ENCODE results near the gene DTWD2. TPM values are rescaled to one million over a fixed set of nuclear protein-coding genes. Genes with fewer than 3 reads are reported as not detected.
A peak's percentile ranks its signal among the peaks of the same experiment; 100 is the strongest.

The DTWD2 gene
- total RNA-seq, 4 donors from 2014 or later, result 17.6 to 37.8 (median 28.8) TPM

DNA sequence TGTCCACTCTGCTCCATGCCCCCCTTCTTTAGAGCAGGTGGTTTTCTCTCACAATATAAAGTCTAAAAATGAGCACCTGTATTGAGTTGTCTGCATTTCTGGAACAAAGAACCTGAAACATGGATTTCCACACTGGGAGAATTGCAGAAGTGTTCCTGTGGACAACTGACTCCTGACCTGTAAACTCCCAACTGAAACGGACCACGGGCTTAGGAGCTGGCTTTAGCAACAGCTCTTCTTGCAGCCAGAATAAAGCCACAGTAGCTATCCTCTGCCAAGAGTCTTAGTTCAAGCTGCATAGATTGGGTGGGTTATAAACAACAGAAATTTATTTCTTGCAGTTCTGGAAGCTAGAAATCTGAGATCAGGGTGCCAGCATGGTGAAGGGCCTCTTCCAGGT is 194.7 kb downstream of the DTWD2 start:
- Histone ChIP-seq H3K36me3 (no peaks in the 10 kb centered on the region), H3K27me3 (no peaks in the 10 kb centered on the region), H3K4me3 (replicated peaks in 1 of 3) (no peak overlapping the region), H3K27ac (no peak overlapping the region), H3K9me3 (no peaks in the 10 kb centered on the region), H3K4me1 (peaks cover 6 to 8% of the 10 kb centered on the region in 2 donors)
- WGBS, 2 donors, result 20 to 49% methylated on average over 2 of the region's 2 CpGs
- no peak for DNase-seq
- no peak for TF ChIP-seq POLR2A (IDR thresholded peaks at IDR 0.05)
- TF ChIP-seq, protein P1, sequence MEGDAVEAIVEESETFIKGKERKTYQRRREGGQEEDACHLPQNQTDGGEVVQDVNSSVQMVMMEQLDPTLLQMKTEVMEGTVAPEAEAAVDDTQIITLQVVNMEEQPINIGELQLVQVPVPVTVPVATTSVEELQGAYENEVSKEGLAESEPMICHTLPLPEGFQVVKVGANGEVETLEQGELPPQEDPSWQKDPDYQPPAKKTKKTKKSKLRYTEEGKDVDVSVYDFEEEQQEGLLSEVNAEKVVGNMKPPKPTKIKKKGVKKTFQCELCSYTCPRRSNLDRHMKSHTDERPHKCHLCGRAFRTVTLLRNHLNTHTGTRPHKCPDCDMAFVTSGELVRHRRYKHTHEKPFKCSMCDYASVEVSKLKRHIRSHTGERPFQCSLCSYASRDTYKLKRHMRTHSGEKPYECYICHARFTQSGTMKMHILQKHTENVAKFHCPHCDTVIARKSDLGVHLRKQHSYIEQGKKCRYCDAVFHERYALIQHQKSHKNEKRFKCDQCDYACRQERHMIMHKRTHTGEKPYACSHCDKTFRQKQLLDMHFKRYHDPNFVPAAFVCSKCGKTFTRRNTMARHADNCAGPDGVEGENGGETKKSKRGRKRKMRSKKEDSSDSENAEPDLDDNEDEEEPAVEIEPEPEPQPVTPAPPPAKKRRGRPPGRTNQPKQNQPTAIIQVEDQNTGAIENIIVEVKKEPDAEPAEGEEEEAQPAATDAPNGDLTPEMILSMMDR (IDR thresholded peaks at IDR 0.05), result no peak
- intact Hi-C loops (cut with DNase I), result no loop called here

DNA sequence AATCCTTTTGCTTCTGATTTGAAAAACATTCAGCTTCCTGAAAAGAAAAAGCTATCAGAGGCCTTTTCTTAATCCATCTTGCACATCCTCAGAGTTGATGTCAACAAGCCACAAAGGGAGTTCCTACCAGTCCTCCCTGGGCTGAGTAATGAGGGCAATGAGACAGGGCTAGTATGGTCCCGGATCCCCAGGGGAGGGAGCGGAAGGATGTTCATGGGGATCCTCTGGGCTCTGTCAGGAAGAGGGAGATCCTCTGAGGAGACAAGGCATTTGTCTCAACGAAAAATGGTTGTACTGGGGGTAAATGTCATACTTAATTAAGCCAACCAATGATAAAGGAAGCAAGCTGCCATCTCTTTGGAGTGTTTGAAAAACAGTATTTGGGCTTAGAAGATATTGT is 195.3 kb downstream of the DTWD2 start:
- Histone ChIP-seq H3K27me3 (no peaks in the 10 kb centered on the region), H3K36me3 (no peaks in the 10 kb centered on the region), H3K9me3 (no peaks in the 10 kb centered on the region), H3K27ac (no peak overlapping the region), H3K4me1 (peaks cover 6 to 8% of the 10 kb centered on the region in 2 donors), H3K4me3 (replicated peaks in 1 of 3) (no peak overlapping the region)
- 80 to 81% methylated on average over 3 of the region's 3 CpGs for WGBS, 2 donors
- intact Hi-C loops (cut with DNase I), result no loop called here
- TF ChIP-seq POLR2A (IDR thresholded peaks at IDR 0.05), result no peak
- TF ChIP-seq, protein P1 (IDR thresholded peaks at IDR 0.05), result no peak
- DNase-seq, result no peak

DNA sequence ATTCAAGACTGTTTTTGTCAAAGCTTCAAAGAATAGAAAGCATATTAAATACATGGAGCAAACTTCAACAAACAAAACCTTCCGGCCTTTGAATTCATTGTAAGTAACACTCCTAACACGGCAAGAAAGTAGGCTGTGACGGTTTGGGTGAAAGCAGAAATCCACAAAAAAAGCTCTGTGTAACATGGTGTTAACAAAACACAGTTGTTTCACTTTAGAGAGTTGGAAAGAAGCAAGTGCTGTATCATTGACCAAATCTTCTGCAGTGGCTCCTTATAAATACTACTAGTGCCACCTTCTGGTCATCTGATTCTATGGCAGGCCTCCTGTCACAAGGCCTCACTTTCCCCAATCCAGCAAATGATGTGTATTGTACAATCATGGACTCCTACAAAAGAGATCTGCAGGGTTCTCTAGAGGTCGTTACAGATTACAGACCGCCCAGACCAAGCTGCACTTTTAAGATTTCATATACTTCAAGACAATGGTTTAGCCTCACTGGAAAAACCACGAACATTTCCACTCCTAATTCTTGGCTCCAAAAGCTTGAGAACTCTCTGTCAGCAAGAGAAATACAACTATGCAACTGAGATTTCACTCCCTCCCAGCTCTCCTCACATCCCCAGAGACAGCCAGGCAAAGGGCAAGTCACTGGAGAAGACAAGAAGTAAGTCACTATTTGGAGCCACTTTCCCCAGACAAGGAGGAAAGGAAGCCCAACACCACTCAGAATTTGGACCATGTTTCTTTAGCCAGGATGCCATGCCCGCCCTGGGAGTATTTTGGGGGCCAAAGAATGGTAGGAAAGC is 196.2 kb downstream of the DTWD2 start:
- no peaks in the 10 kb centered on the region for H3K9me3 ChIP-seq
- 27 to 29% methylated on average over 7 of the region's 7 CpGs for WGBS, 2 donors
- H3K36me3 ChIP-seq, result no peaks in the 10 kb centered on the region
- TF ChIP-seq, protein P1 (IDR thresholded peaks at IDR 0.05), result peak; percentile 59 to 90 (median 81)
- no peak for TF ChIP-seq POLR2A (IDR thresholded peaks at IDR 0.05)
- H3K27ac ChIP-seq, result peak overlapping the region; percentile 37 to 69 (median 43)
- peak; percentile 32 to 52 for DNase-seq
- intact Hi-C loops (cut with DNase I), result no loop called here
- H3K4me1 ChIP-seq, result peaks cover 6 to 8% of the 10 kb centered on the region in 2 donors
- H3K27me3 ChIP-seq, result no peaks in the 10 kb centered on the region
- no peak overlapping the region for H3K4me3 ChIP-seq (replicated peaks in 1 of 3)

DNA sequence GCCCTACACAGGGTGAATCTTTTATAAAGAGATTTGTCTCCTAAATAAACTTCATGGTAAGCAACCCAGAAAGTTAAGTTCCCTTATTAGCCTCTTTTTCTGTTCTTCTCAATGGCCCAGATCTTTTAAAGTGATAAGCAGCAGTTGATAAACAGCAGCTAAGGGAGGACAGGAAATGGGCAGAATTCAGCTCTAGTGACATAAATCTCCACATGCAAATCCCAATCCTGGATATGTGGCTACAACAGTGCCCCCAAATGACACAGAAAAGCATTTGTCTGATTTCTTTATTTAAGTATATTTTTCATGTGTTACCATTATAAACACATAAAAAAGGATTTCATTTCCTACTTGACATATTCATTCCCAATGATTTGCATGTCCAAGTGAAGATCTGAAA is 199.0 kb downstream of the DTWD2 start:
- peaks cover 6 to 8% of the 10 kb centered on the region in 2 donors for H3K4me1 ChIP-seq
- TF ChIP-seq, protein P1 (IDR thresholded peaks at IDR 0.05), result no peak
- no peak for TF ChIP-seq POLR2A (IDR thresholded peaks at IDR 0.05)
- H3K36me3 ChIP-seq, result no peaks in the 10 kb centered on the region
- H3K4me3 ChIP-seq (replicated peaks in 1 of 3), result no peak overlapping the region
- H3K9me3 ChIP-seq, result no peaks in the 10 kb centered on the region
- no peak for DNase-seq
- no peaks in the 10 kb centered on the region for H3K27me3 ChIP-seq
- intact Hi-C loops (cut with DNase I), result no loop called here
- no peak overlapping the region for H3K27ac ChIP-seq

DNA sequence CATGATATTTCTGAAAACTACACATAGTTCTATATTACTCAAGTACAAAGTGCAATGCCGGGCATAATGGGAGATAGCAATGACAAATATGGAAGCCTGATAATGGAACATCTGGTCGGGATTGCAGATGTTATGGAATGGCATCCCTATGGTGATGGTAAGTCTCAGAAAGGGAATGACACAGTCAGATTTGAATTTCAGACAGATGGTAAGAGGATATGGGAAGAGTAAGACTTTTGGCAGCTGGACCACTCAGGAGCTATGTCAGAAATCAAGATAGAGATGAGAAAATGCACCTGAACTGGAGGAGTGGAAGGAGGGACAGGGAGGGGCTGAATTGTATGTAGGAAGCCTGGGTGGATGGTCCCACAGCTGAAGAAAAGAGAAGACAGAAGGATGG is 200.0 kb downstream of the DTWD2 start:
- no peak for TF ChIP-seq POLR2A (IDR thresholded peaks at IDR 0.05)
- TF ChIP-seq, protein P1 (IDR thresholded peaks at IDR 0.05), result no peak
- H3K4me3 ChIP-seq (replicated peaks in 1 of 3), result no peak overlapping the region
- no peaks in the 10 kb centered on the region for H3K9me3 ChIP-seq
- intact Hi-C loops (cut with DNase I), result no loop called here
- peaks cover 6 to 8% of the 10 kb centered on the region in 2 donors for H3K4me1 ChIP-seq
- DNase-seq, result no peak
- 93 to 96% methylated on average over 2 of the region's 2 CpGs for WGBS, 2 donors
- no peaks in the 10 kb centered on the region for H3K36me3 ChIP-seq
- H3K27me3 ChIP-seq, result no peaks in the 10 kb centered on the region
- H3K27ac ChIP-seq, result no peak overlapping the region
